C1 segment of cervical spinal cord (tissue), 14 donors: ENCODE data around the gene UPF3B.
"Not testable (repeated sequence)": the region's sequence is repeated elsewhere in the genome, so short reads cannot be mapped to it uniquely, and the experiment has no call there.

Experiments used
- DNase-seq, 14 donors: peaks; one replicate each; lab custom pipeline; 2025; lab: John Stamatoyannopoulos, UW

The UPF3B gene

DNA sequence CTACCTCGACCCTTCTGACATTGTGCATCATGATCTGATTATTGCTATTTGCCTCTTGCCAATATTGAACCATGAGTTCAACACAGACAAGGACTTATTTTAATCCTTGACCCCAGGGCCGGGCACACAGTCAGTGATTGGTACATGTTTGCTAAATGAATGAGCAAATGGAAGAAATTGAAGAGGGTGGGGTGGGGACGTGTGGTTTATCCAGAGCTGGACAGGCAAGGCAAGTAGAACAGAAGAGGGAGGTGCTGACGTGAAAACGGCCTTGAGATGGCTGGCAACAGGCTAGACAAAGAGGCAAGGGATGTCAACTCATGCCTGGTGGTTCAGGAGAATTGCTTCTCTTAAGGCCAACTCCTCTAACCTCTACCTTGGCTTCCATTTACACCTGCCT lies 28.5 kb downstream of the UPF3B start:
- DNase-seq = not testable (repeated sequence)

DNA sequence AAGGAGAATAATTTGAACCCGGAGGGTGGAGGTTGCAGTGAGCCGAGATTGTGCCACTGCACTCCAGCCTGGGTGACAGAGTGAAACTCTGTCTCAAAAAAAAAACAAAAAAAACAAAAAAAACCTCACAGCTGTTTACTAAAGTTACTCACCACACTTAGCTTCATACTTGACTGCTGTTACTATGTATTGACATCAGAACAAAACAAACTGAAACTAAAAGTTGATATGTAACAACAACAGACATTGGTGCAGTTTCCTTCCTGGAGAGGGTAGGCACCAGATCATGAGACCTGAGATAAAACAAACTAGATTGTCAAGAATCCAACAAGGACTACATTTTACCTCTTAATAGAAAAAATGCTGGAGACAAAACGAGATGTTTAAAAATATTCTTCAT lies 31.1 kb downstream of the UPF3B start:
- not testable (repeated sequence) for DNase-seq

DNA sequence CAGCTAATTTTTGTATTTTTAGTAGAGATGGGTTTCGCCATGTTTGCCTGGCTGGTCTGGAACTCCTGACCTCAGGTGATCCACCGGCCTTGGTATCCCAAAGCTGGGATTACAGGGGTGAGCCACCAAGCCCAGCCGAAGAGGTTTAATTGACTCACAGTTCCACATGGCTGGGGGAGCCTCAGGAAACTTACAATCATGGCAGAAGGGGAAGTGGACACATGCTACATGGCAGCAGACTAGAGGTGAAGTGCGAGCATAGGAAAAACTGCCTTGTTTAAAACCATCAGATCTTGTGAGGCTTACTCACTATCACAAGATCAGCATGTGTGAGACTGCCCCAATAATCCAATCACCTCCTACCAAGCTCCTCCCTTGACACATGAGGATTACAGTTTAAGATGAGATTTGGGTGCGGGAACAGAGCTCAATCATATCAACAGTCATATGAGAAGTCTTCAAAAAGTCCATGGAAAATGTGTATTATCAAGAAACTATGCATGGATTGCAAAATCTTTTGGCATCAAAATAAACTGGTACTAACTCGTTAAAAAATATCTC lies 35.6 kb downstream of the UPF3B start:
- no peak for DNase-seq

DNA sequence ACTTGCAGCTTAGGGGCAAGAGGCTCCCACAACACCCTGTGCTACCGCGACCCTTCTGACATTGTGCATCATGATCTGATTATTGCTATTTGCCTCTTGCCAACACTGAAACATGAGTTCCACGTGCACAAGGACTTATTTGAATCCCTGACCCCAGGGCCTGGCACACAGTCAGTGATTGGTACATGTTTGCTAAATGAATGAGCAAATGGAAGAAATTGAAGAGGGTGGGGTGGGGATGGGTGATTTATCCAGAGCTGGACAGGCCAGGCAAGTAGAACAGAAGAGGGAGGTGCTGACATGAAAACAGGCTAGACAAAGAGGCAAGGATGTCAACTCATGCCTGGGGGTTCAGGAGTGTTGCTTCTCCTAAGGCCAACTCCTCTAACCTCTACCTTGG lies 36.5 kb downstream of the UPF3B start:
- DNase-seq = no peak

DNA sequence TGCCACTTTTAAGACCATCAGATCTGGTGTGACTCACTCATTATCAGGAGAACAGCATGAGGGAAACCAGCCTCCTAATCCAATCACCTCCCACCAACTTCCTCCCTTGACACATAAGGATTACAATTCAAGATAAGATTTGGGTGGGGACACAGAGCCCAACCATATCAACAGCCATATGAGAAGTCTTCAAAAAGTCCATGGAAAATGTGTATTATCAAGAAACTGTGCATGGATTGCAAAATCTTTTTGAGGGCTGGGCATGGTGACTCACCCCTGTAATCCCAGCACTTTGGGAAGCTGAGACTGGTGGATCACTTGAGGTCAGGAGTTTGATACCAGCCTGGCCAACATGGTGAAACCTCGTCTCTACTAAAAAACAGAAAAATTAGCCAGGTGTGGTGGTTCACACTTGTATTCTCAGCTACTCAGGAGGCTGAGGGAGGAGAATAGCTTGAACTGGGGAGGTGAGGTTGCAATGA lies 43.5 kb downstream of the UPF3B start:
- DNase-seq = no peak

DNA sequence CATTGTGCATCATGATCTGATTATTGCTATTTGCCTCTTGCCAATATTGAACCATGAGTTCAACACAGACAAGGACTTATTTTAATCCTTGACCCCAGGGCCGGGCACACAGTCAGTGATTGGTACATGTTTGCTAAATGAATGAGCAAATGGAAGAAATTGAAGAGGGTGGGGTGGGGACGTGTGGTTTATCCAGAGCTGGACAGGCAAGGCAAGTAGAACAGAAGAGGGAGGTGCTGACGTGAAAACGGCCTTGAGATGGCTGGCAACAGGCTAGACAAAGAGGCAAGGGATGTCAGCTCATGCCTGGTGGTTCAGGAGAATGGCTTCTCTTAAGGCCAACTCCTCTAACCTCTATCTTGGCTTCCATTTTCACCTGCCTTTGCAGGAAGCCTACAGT lies 44.3 kb downstream of the UPF3B start:
- not testable (repeated sequence) for DNase-seq

DNA sequence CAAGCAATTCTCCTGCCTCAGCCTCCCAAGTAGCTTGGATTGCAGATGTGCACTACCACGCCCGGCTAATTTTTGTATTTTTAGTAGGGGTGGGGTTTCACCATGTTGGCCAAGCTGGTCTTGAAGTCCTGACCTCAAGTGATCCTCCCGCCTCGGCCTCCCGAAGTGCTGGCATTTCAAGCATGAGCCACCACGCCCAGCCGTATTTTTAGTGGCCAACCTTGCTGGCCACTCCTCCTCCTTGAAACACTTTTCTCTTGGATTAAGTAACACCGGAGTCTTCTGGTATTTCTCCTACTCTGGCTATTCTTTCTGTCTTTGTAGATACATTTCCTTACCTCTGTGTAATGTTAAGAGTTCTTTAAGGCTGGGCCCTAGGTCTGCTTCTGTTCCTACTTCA lies 50.2 kb downstream of the UPF3B start:
- no peak for DNase-seq

DNA sequence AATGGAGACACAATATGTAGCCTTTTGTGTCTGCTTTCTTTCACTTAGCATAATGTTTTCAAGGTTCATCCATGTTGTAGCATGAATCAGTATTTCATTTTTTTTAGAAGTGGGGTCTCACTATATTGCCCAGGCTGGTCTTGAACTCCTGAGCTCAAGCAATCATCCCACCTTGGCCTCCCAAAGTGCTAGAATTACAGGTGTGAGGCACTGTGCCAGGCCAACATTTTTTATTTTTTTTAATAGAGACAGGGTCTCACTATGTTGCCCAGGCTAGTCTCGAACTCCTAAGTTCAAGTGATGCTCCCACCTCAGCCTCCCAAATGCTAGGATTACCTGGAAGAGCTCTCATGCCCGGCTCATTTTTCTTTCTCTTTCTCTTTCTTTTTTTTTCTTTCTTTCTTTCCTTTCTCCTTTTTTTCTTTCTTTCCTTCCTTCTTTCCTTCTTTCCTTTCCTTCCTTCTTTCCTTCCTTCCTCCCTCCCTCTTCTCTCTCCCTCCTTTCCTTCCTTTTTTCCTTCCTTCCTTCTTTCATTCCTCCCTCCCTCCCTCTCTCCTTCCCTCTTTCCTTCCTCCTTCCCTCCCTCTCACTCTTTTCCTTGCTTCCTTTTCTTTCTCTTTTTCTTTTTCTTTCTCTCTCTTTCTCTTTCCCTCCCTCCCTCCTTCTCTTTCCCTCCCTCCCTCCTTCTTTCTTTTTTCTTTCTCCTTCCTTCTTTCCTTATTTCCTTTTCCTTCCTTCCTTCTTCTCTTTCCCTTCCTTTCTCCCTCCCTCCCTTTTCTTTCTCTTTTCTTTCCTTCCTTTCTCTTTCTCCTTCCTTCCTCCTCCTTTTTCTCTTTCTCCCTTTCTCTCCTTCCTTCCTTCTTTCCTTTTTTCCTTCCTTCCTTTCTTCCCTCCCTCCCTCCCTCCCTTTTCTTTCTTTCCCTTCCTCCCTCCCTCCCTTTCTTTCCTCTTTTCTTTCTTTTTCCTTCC lies 51.2 kb downstream of the UPF3B start:
- DNase-seq = no peak

DNA sequence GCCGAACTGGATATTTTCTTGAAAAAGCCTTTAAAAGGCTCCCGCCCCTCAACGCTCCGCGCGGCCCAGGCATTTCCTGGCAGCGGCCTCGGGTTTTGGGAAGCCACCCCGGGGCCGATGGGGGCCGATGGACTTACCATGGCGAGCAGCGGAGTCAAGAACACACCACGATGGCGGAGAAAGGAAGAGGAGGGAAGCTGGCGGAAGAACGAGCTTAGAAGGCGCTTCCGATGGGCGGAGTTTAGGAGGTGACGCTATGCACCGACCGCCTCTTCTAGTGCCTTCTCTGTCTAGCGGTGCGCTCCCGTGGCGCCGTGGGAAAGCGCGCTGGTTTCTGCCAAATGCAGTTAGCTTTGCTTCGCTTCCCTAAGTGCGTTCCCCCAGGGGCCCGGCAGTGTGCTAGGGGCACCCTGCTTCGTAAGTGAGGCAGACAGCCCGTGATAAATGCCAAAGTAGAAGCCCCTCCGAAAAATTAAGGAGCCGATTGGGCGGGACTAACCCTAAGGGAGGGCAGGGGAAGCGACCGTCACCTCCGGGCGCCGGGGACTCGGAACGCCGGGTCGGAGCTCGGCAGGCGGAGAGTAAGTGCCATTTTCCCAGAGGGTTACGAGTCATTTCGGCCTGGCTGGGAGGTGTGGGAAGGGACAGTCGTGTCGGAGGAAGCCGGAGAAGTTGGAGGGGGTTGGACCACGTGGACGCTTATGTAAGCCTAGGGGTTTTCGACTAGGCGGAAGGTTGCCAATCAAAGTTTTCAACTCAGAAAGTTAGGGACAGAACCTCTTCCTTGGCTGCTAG lies 61.1 kb downstream of the UPF3B start, which contains the start of gene RPL39:
TSS of gene RPL39 (minus strand) at position 194 of the 795 bp plus-strand sequence. CDS start at position 140, 54 bp downstream.
- DNase-seq = peak; percentile 21 to 87 (median 80)

DNA sequence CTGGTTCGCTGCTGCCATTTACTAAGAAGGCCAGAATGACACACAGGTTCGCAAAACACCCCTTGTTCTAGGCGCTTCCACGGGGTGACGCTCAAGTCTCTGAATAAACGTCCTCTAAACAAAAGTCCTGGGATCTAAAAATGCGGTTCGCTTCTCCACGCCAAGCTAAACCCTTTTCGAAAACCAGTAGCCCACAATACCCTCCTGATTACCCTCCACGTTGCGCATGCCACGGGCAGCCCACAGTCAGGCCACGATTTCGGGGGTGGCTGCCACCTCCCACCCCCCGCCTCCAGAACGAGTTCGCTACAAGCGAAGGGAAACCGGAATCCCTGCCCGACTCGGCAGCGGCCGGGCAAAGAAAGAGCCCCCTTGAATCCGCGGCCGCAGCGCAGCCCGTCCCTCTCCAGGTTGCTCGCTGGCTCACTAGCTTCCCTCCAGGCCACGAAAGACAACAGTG lies 61.8 kb downstream of the UPF3B start:
- DNase-seq = peak in 5 of 14 donors; percentile 18 to 45 (median 28)

DNA sequence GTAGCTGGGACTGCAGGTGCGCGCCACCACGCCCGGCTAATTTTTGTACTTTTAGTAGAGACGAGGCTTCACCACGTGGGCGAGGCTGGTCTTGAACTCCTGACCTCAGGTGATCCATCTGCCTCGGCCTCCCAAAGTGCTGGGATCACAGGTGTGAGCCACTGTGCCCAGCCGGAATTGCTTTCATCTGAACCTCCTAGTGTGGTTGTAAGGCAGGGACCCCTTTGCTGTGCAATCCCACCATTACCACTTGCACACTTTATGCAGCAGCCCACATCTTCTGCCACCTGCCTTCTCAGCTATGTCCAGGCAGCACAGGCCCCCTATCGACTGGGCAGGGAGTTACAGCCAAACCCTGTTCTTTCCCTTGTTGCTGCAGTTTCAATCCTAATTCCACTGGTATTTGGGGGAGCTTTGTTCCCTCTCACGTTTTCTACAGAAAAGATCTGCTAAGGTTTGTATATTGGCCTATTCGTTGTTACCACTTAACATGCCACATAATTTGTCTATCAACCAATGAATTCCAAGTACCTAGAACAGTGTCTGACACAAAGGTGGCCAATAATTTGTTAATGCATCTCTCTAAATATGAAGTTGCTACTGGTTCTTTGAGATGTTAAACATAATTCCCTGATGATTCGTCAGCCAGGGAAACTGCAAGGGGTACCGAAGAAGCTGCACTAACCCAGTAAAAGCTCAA lies 67.9 kb downstream of the UPF3B start:
- no peak for DNase-seq
